ENCODE results near the gene SLC35A3.
A peak's percentile ranks its signal among the peaks of the same experiment; 100 is the strongest.
"Not testable (repeated sequence)": the region's sequence is repeated elsewhere in the genome, so short reads cannot be mapped to it uniquely, and the experiment has no call there.

Gene SLC35A3

DNA sequence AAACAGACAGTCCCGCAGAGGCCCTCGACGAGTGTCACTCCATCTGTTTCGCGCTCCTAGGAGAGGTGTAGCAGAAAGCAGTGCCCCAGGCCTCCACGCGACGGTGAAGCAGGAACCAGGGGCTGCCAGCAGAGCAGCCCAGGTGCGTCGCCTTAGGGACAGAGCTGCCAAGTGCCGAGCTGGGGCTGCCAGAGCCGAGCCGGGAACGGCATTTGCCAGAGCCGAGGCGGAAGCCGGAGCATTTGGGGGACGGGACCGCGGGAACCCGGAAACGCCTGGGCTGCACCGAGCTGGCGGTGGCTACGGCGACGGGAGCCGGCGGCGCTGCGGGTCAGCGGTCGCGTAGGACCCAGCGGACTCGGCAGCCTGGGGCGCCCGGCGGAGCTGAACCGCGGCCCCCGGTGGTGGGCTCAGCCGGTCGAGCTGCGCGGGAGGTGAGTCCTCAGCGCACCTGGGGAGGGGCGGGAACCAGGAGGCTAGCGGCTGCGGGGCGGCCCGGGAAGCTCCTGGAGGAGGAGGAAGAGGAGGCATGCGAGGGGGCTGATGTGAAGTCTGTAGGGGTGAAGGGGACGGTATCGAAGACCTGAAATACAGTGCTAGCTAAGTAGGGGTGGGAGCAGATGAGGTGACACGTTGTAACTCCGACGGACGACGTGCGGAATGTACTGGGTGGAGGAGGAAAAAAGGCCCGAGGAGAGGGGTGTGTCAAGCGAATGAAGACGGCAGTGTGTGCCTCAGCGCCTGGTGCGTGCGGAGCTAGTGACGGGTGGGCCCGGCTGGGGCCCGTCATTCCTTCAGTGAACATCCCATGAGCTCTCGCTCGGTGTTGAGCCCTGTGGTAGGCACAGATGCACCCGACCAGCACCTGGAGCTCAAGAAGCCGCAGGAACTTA, at the start of gene SLC35A3:
Gene SLC35A3 (plus strand): TSS at position 268 of the 893 bp plus-strand sequence. CDS start 23,559 bp downstream, outside the sequence.
- DNase-seq (ENCODE audit: low read depth), result peak; percentile 32

DNA sequence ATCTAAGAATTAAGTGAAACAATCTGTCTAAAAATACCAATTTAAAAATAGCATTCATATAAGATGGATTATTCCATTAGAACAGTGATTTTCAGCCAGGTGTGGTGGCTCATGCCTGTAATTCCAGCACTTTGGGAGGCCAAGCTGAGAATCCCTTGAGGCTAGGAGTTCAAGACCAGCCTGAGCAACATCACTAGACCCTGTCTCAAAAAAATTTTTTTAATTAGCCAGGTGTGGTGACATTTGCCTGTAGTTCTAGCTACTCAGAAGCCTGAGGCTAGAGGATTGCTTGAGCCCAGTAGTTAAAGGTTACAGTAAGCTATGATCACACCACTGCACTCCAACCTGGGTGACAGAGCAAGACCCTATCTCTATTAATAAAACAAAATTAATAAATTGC, 35.0 kb upstream of the SLC35A3 start:
- no peak for DNase-seq (ENCODE audit: low read depth)

GRCh38 chr1:99935534-99935933, 34.3 kb upstream of the SLC35A3 start:
- no peak for DNase-seq (ENCODE audit: low read depth)

- no peak for DNase-seq (ENCODE audit: low read depth)
These were observed 33.7 kb upstream of the SLC35A3 start for GRCh38 chr1:99936071-99936470.

GRCh38 chr1:99942723-99943122, 27.1 kb upstream of the SLC35A3 start:
- no peak for DNase-seq (ENCODE audit: low read depth)

DNA sequence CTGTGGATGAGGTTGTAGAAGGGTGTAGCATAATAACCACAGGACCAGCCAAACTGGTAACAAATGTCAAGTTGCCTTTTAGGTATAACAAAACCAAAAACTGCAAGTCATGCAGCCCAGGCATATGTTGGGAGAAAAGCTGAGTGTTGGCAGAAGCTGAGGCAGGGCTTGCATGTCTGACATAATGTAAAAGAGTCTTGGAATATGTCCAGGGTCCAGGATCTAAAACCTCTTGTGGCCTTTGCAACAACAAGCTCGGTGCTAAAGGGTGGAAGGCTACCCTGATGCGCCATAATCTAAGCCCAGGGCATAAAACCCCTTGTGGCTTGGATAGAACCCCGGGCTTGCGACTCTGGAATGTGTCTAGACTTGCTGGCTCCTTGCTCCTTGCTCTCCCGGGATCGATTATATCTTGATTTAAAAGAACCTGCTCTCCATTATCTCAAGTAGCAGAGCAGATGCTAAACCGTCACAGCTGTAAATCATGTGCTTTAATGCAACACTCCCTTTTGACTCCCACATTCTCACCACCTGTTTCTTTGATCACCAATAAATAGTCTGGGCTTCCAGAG, 26.5 kb upstream of the SLC35A3 start:
- DNase-seq (ENCODE audit: low read depth), result peak; percentile 68

- DNase-seq (ENCODE audit: low read depth), result no peak
These were observed 25.6 kb upstream of the SLC35A3 start for GRCh38 chr1:99944192-99944591.

GRCh38 chr1:99945174-99945573, 24.6 kb upstream of the SLC35A3 start:
- DNase-seq (ENCODE audit: low read depth), result no peak

GRCh38 chr1:99950486-99950885, 19.3 kb upstream of the SLC35A3 start:
- DNase-seq (ENCODE audit: low read depth), result no peak

- DNase-seq (ENCODE audit: low read depth), result no peak
These were observed 17.3 kb upstream of the SLC35A3 start for GRCh38 chr1:99952522-99952921.

- DNase-seq (ENCODE audit: low read depth), result no peak
These were observed 14.4 kb upstream of the SLC35A3 start for GRCh38 chr1:99955375-99955774.

GRCh38 chr1:99956755-99957154, 13.0 kb upstream of the SLC35A3 start:
- DNase-seq (ENCODE audit: low read depth), result no peak

- no peak for DNase-seq (ENCODE audit: low read depth)
These were observed 12.0 kb upstream of the SLC35A3 start for GRCh38 chr1:99957818-99958217.

DNA sequence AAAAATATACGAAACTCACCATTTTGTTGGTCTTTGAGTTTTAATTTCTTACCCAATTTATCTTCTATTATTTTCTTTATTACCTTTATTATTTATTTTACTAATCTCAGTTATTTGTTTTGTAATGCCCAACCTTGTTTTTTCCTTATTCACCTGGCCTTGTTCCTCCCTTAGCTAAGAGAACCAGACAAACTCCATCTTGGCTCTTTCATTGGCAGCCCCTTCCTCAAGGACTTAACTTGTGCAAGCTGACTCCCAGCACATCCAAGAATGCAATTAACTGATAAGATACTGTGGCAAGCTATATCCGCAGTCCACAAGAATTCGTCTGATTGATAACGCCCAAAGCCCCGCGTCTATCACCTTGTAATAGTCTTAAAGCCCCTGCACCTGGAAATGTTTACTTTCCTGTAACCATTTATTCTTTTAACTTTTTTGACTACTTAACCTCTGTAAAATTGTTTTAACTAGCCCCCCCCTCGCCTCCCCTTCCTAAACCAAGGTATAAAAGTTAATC, 10.5 kb upstream of the SLC35A3 start:
- DNase-seq (ENCODE audit: low read depth), result not testable (repeated sequence)

- DNase-seq (ENCODE audit: low read depth), result not testable (repeated sequence)
These were observed 9.5 kb upstream of the SLC35A3 start for GRCh38 chr1:99960260-99960659.

- no peak for DNase-seq (ENCODE audit: low read depth)
These were observed 6.6 kb upstream of the SLC35A3 start for GRCh38 chr1:99963041-99963795.

GRCh38 chr1:99964806-99965205, 5.0 kb upstream of the SLC35A3 start:
- DNase-seq (ENCODE audit: low read depth), result no peak

DNA sequence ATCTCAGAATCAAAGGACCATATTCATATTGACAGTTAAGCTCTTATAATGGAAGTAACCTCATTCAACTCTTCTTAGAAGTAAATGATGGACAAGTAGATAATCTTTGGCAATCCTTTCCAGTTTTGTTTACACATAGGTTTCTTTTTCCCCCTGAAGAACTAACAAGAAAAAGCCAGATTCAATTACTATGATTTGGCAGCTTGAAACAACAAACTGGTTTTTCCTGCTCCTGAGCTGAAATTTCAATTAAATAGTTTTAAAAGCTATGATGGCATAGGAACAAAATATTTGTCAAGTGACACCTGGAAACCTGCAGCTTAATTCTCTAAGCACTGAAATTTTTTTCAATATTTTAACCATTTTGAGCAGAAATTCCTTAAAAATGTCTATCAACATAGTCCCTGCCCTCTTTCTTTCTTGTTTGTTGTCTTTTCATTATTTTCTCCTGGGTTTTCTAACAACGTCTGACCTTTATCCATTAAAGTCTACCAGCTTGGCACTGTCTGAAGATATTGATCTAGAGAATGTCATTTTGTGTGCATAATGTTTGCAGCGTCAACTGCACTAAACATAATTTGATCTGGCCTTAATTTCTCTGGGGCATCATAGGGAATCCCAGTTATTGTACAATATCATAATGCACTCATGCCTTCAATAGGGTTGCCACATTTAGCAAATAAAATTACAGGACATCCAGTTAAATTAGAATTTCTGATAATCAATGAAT, 4.0 kb upstream of the SLC35A3 start:
- DNase-seq (ENCODE audit: low read depth), result no peak

GRCh38 chr1:99968214-99968613, 1.6 kb upstream of the SLC35A3 start:
- no peak for DNase-seq (ENCODE audit: low read depth)

DNA sequence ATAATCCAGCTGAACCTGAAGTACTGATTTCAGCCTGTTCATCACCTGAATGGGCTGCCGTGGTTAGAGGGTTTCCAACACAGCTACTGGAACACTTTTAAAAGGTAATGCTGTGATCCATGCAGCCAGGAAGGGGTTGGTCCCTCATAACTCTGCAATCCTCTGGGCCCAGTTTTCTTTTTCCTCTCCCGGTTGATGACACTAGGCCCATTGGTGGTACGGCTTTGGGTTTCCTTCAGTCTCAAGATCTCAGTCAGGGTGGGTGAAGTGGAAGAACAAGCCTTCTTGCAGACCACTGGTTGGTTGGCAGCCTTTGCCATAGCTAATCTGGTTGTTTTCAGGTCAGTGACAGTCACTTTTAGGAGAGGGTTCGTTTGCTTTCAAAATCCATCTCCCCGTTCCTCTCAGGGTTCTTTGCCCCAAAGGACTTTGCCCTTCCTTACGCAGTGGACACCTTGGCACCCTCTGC, 502 bp upstream of the SLC35A3 start:
- DNase-seq (ENCODE audit: low read depth), result no peak

DNA sequence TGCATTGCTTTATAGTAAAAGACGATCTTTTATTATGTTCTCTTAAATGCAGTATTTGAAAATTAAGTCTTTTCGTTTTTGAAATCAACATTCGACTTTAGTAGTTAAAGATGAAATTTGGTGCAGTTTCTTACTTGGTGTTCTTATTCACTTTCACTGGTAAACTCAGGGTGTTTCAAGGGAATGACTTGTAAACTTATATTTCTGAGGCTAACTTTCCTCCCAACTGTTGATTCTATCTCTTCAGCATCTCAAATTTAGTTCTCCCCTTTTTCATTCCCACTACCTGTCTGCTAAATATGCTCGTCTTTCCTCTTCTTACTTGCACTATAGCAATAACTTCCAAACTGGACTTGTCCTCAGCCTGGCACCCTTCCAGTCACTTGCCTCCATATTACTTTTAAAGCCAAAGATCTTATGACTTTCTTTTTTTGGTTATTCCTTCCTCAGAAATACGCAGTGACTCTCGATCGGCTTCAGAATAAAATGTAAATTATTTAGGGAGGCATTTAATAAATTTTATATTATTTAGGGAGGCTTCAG, 988 bp downstream of the SLC35A3 start:
- DNase-seq (ENCODE audit: low read depth), result no peak

Measured in stromal cell of bone marrow (primary cell).